ENCODE results near the gene CFAP157.

The CFAP157 gene

GRCh38 chr9:127706836-127707241, at the start of gene CFAP157:
CFAP157 (plus strand) TSS chr9:127706988; CDS start chr9:127707032, 44 bp downstream.
- no peak for TF ChIP-seq ZNF274 (IDR thresholded peaks at IDR 0.05; ENCODE audit: low read depth, low read length)
- H3K4me3 ChIP-seq (ENCODE audit: low read length): no peak within 1 kb of the TSS

- no peak for TF ChIP-seq ZNF274 (IDR thresholded peaks at IDR 0.05; ENCODE audit: low read depth, low read length)
These were observed 48.4 kb upstream of the CFAP157 start for GRCh38 chr9:127658428-127658827.

GRCh38 chr9:127660886-127661741, 45.7 kb upstream of the CFAP157 start:
- TF ChIP-seq ZNF274 (IDR thresholded peaks at IDR 0.05; ENCODE audit: low read depth, low read length): no peak
- no peak overlapping the region for H3K4me3 ChIP-seq (ENCODE audit: low read length)

More at GRCh38 chr9:127658428-127658827, 48.4 kb upstream of the CFAP157 start:
- no peak overlapping the region for H3K4me3 ChIP-seq (ENCODE audit: low read length)

GRCh38 chr9:127662617-127663016, 44.2 kb upstream of the CFAP157 start:
- no peak for TF ChIP-seq ZNF274 (IDR thresholded peaks at IDR 0.05; ENCODE audit: low read depth, low read length)
- H3K4me3 ChIP-seq (ENCODE audit: low read length): no peak overlapping the region

- H3K4me3 ChIP-seq (ENCODE audit: low read length): no peak overlapping the region
- no peak for TF ChIP-seq ZNF274 (IDR thresholded peaks at IDR 0.05; ENCODE audit: low read depth, low read length)
These were observed 42.5 kb upstream of the CFAP157 start for GRCh38 chr9:127664324-127664677.

- H3K4me3 ChIP-seq (ENCODE audit: low read length): no peak overlapping the region
- no peak for TF ChIP-seq ZNF274 (IDR thresholded peaks at IDR 0.05; ENCODE audit: low read depth, low read length)
These were observed 41.9 kb upstream of the CFAP157 start for GRCh38 chr9:127664678-127665507.

GRCh38 chr9:127667127-127667844, 39.5 kb upstream of the CFAP157 start:
- no peak for TF ChIP-seq ZNF274 (IDR thresholded peaks at IDR 0.05; ENCODE audit: low read depth, low read length)
- H3K4me3 ChIP-seq (ENCODE audit: low read length): no peak overlapping the region

- no peak for TF ChIP-seq ZNF274 (IDR thresholded peaks at IDR 0.05; ENCODE audit: low read depth, low read length)
- H3K4me3 ChIP-seq (ENCODE audit: low read length): no peak overlapping the region
These were observed 38.9 kb upstream of the CFAP157 start for GRCh38 chr9:127667906-127668305.

- H3K4me3 ChIP-seq (ENCODE audit: low read length): no peak overlapping the region
- TF ChIP-seq ZNF274 (IDR thresholded peaks at IDR 0.05; ENCODE audit: low read depth, low read length): no peak
These were observed 33.6 kb upstream of the CFAP157 start for GRCh38 chr9:127673234-127673633.

GRCh38 chr9:127676638-127677037, 30.1 kb upstream of the CFAP157 start:
- no peak for TF ChIP-seq ZNF274 (IDR thresholded peaks at IDR 0.05; ENCODE audit: low read depth, low read length)

GRCh38 chr9:127679506-127679905, 27.3 kb upstream of the CFAP157 start:
- no peak overlapping the region for H3K4me3 ChIP-seq (ENCODE audit: low read length)
- TF ChIP-seq ZNF274 (IDR thresholded peaks at IDR 0.05; ENCODE audit: low read depth, low read length): no peak

More at GRCh38 chr9:127676638-127677037, 30.1 kb upstream of the CFAP157 start:
- H3K4me3 ChIP-seq (ENCODE audit: low read length): no peak overlapping the region

GRCh38 chr9:127680226-127680625, 26.6 kb upstream of the CFAP157 start:
- no peak overlapping the region for H3K4me3 ChIP-seq (ENCODE audit: low read length)
- no peak for TF ChIP-seq ZNF274 (IDR thresholded peaks at IDR 0.05; ENCODE audit: low read depth, low read length)

GRCh38 chr9:127680846-127681245, 25.9 kb upstream of the CFAP157 start:
- no peak for TF ChIP-seq ZNF274 (IDR thresholded peaks at IDR 0.05; ENCODE audit: low read depth, low read length)
- H3K4me3 ChIP-seq (ENCODE audit: low read length): no peak overlapping the region
